Measurements from ENCODE around the gene CXCL17.

GRCh38 chr19:42401365-42402303 is 41.1 kb downstream of the CXCL17 start:
- TF ChIP-seq CTCF (IDR thresholded peaks at IDR 0.05): peak; percentile 67 to 84 (median 78)
- TF ChIP-seq POLR2A (IDR thresholded peaks at IDR 0.05): peak in 2 of 3 donors; percentile 68 to 69
